Activated CD4-positive, alpha-beta memory T cell treated with anti-CD3 and anti-CD28 coated beads for 36 hours (primary cell): ENCODE measurements around the gene SGSM2. TPM values are rescaled to one million over a fixed set of nuclear protein-coding genes. Genes with fewer than 3 reads are reported as not detected.

Experiments
- CTCF ChIA-PET: fragments of 350-600 bp; sonication (Branson Sonifier 250); formaldehyde crosslinking; loops from one replicate; lab custom pipeline; 2021; ENCODE audit warnings: antibody characterized with exemption, inconsistent platforms; lab: Charles Lee
- POLR2A ChIA-PET: fragments of 350-600 bp; sonication (Branson Sonifier 250); formaldehyde crosslinking; loops from one replicate; lab custom pipeline; 2021; ENCODE audit warnings: antibody characterized with exemption; lab: Charles Lee
- DNase-seq: peaks from one replicate; pipeline ENCODE4 v3.0.0-alpha.2; 2020
- H3K27ac Mint-ChIP-seq: one replicate; pipeline ENCODE4 v1.8.0; 2021; ENCODE audit warnings: mixed read lengths
- H3K27me3 Mint-ChIP-seq: one replicate; pipeline ENCODE4 v1.8.0; 2021; ENCODE audit warnings: mixed read lengths
- H3K36me3 Mint-ChIP-seq: one replicate; pipeline ENCODE4 v1.8.0; 2021; ENCODE audit warnings: mixed read lengths
- H3K4me1 Mint-ChIP-seq: one replicate; pipeline ENCODE4 v1.8.0; 2021; ENCODE audit warnings: low read depth, mixed read lengths
- H3K4me3 Mint-ChIP-seq: one replicate; pipeline ENCODE4 v1.8.0; 2021; ENCODE audit warnings: mild to moderate bottlenecking, mixed read lengths
- H3K9me3 Mint-ChIP-seq: one replicate; pipeline ENCODE4 v1.8.0; 2021; ENCODE audit warnings: mixed read lengths
- intact Hi-C: fragments of 100-400 bp; cut with micrococcal nuclease; formaldehyde crosslinking; loops from one replicate; pipeline ENCODE4 v1.15.1; 2023
- total RNA-seq, 2 experiments: library from RNA; stranded (reverse); gene quantifications; one replicate each; pipeline ENCODE4 v1.2.3, GENCODE V29; 2021

SGSM2 gene
- total RNA-seq, 2 experiments from 2014 or later: 32.7 to 33.4 TPM

DNA sequence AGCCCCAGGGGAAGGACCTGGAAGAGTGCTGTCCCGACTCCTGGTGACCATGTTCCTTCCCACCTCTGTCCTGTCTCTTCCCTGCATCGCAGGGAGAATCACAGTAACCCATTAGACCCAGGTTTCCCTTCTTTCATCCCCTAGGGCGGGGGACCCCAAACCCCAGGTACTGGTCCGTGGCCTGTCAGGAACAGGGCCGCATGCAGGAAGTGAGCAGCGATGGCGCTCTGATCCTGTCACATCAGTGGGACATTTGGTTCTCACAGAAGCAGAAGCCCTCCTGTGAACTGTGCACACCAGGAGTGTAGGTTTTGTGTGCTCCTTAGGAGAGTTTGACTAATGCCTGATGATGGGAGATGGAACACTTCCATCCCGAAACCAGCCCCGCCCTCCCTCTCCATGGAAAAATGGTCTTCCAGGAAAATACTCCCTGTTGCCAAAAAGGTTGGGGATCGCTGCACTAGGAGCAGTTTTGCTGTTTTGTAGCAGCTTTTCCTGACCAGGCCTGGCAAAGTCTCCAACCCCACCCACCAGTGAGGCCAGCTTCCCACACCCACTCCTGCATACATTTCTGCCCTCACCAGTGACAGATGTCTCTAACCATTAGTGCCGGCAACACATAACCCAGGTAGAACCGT lies 53.0 kb downstream of the SGSM2 start:
- H3K4me1 Mint-ChIP-seq: peaks cover 38% of the 10 kb centered on the region
- intact Hi-C loops: loop anchor here (5.0 kb wide), 1 partner anchor 53 kb away; the partner anchor contains the start of genes SGSM2 and TSR1

DNA sequence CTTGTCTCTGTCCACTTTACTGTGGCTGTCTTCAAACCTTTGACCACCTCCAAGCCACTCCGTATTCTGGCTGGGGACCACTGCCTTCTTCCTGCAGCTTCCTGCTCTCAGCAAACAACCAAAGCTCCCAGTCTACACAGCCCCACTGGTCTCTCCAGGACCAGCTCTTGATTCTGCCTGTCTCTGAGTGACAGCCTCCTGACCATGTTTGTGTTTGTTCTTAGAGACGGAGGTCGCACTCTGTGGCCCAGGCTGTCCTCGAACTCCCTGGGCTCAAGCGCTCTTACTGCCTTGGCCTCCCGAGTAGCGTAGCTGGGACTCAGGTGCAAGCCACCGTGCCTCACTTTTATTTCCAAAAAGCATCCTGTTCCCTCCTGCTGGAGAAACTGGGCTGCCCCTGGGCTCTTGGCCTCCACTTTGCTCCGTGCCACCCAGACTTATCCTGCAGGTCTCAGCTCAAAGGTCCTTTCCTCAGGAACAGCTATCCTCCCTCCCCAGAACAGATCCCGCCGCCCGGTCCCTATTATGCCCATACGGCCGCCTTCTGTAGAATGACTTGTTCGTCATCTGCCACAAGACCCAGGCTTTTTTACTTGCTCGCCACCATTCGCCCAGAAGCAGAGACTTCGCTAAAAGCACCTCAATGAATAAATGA lies 54.4 kb downstream of the SGSM2 start:
- Mint-ChIP-seq H3K4me3 (peak overlapping the region; percentile 88), H3K4me1 (peaks cover 47% of the 10 kb centered on the region), H3K9me3 (no peaks in the 10 kb centered on the region), H3K27me3 (no peaks in the 10 kb centered on the region), H3K36me3 (peaks cover 2% of the 10 kb centered on the region), H3K27ac (peak overlapping the region; percentile 93)
- intact Hi-C loops: loop anchor here (1.0 to 5.0 kb wide), 2 partner anchors 10 to 54 kb away; partner anchors contain the start of genes MNT, SGSM2 and TSR1
- DNase-seq: no peak
- POLR2A ChIA-PET: interaction anchor here (0.7 to 3.2 kb wide), 6 partner anchors 9 to 319 kb away, joined by 3 to 37 read pairs (median 4); partner anchors contain the start of genes METTL16 and MNT
- CTCF ChIA-PET: interaction anchor here (0.6 to 5.0 kb wide), 6 partner anchors 9 to 336 kb away, joined by 3 to 100 read pairs (median 11); partner anchors contain the start of gene TSR1

More for the DNA sequence above, 53.0 kb downstream of the SGSM2 start:
- no peak for DNase-seq
- CTCF ChIA-PET: interaction anchor here (4.3 to 5.0 kb wide), 2 partner anchors 8 to 26 kb away, joined by 52 to 100 read pairs; no protein-coding TSS in a partner anchor
- POLR2A ChIA-PET: no interaction called here
- Mint-ChIP-seq H3K36me3 (peaks cover 2% of the 10 kb centered on the region), H3K27me3 (no peaks in the 10 kb centered on the region), H3K4me3 (no peak overlapping the region), H3K27ac (peak overlapping the region; percentile 77), H3K9me3 (no peaks in the 10 kb centered on the region)

- ChIA-PET POLR2A (interaction anchor here (0.6 to 3.2 kb wide), 8 partner anchors 9 to 318 kb away, joined by 3 to 37 read pairs (median 4); partner anchors contain the start of genes METTL16, MNT, SGSM2 and TSR1), CTCF (interaction anchor here (0.6 to 5.0 kb wide), 9 partner anchors 10 to 499 kb away, joined by 3 to 100 read pairs (median 4); partner anchors contain the start of gene TSR1)
- Mint-ChIP-seq H3K27me3 (no peaks in the 10 kb centered on the region), H3K36me3 (peaks cover 2% of the 10 kb centered on the region), H3K27ac (peak overlapping the region; percentile 93), H3K4me1 (peaks cover 54% of the 10 kb centered on the region), H3K9me3 (no peaks in the 10 kb centered on the region), H3K4me3 (peak overlapping the region; percentile 88)
- DNase-seq: peak; percentile 98
- intact Hi-C loops: loop anchor here (1.0 to 5.0 kb wide), 2 partner anchors 9 to 55 kb away; partner anchors contain the start of genes MNT, SGSM2 and TSR1
Measured at GRCh38 chr17:2392252-2393173, 55.2 kb downstream of the SGSM2 start.

- H3K27me3 Mint-ChIP-seq: no peaks in the 10 kb centered on the region
- peak overlapping the region; percentile 95 for H3K27ac Mint-ChIP-seq
- intact Hi-C loops: loop anchor here (5.0 kb wide), 1 partner anchor 56 kb away; the partner anchor contains the start of genes SGSM2 and TSR1
- H3K9me3 Mint-ChIP-seq: no peaks in the 10 kb centered on the region
- ChIA-PET CTCF (interaction anchor here (1.0 to 5.0 kb wide), 5 partner anchors 9 to 485 kb away, joined by 3 to 100 read pairs (median 16); partner anchors contain the start of gene TSR1), POLR2A (interaction anchor here (0.6 to 3.2 kb wide), 8 partner anchors 9 to 317 kb away, joined by 3 to 37 read pairs (median 5); partner anchors contain the start of genes MNT, PAFAH1B1, SGSM2 and TSR1)
- H3K4me3 Mint-ChIP-seq: peak overlapping the region; percentile 82
- H3K4me1 Mint-ChIP-seq: peaks cover 62% of the 10 kb centered on the region
- peak; percentile 93 for DNase-seq
- H3K36me3 Mint-ChIP-seq: peaks cover under 1% of the 10 kb centered on the region
Measured at GRCh38 chr17:2393174-2393953, 56.1 kb downstream of the SGSM2 start.

GRCh38 chr17:2393954-2394749 lies 56.9 kb downstream of the SGSM2 start:
- intact Hi-C loops: loop anchor here (5.0 kb wide), 1 partner anchor 57 kb away; the partner anchor contains the start of genes SGSM2 and TSR1
- H3K4me3 Mint-ChIP-seq: peak overlapping the region; percentile 80

GRCh38 chr17:2394775-2395201 lies 57.5 kb downstream of the SGSM2 start:
- ChIA-PET CTCF (interaction anchor here (5.0 kb wide), 1 partner anchor 12 kb away, joined by 100 read pairs; no protein-coding TSS in a partner anchor), POLR2A (no interaction called here)
- intact Hi-C loops: loop anchor here (5.0 kb wide), 3 partner anchors 57 to 318 kb away; partner anchors contain the start of genes CLUH, SGSM2 and TSR1
- Mint-ChIP-seq H3K36me3 (no peaks in the 10 kb centered on the region), H3K27ac (peak overlapping the region; percentile 49), H3K27me3 (no peaks in the 10 kb centered on the region), H3K4me3 (peak overlapping the region; percentile 23), H3K4me1 (peaks cover 61% of the 10 kb centered on the region), H3K9me3 (no peaks in the 10 kb centered on the region)
- no peak for DNase-seq

More at GRCh38 chr17:2393954-2394749, 56.9 kb downstream of the SGSM2 start:
- Mint-ChIP-seq H3K27me3 (no peaks in the 10 kb centered on the region), H3K4me1 (peaks cover 64% of the 10 kb centered on the region), H3K27ac (peak overlapping the region; percentile 84), H3K36me3 (no peaks in the 10 kb centered on the region), H3K9me3 (no peaks in the 10 kb centered on the region)
- peak; percentile 28 for DNase-seq
- POLR2A ChIA-PET: interaction anchor here (0.6 to 3.2 kb wide), 5 partner anchors 8 to 301 kb away, joined by 3 to 37 read pairs (median 9); partner anchors contain the start of genes MNT, PAFAH1B1, SGSM2 and TSR1
- CTCF ChIA-PET: interaction anchor here (2.1 to 5.0 kb wide), 3 partner anchors 12 to 58 kb away, joined by 6 to 100 read pairs (median 52); partner anchors contain the start of gene TSR1

GRCh38 chr17:2395258-2396181 lies 58.2 kb downstream of the SGSM2 start:
- Mint-ChIP-seq H3K4me1 (peaks cover 54% of the 10 kb centered on the region), H3K36me3 (no peaks in the 10 kb centered on the region), H3K27ac (peak overlapping the region; percentile 47), H3K9me3 (no peaks in the 10 kb centered on the region), H3K4me3 (peak overlapping the region; percentile 55), H3K27me3 (no peaks in the 10 kb centered on the region)
- intact Hi-C loops: loop anchor here (5.0 kb wide), 2 partner anchors 133 to 317 kb away; partner anchors contain the start of gene CLUH
- ChIA-PET POLR2A (no interaction called here), CTCF (interaction anchor here (5.0 kb wide), 1 partner anchor 13 kb away, joined by 100 read pairs; no protein-coding TSS in a partner anchor)
- DNase-seq: no peak

GRCh38 chr17:2396192-2396567 lies 58.9 kb downstream of the SGSM2 start:
- intact Hi-C loops: loop anchor here (5.0 kb wide), 2 partner anchors 134 to 316 kb away; partner anchors contain the start of gene CLUH
- POLR2A ChIA-PET: no interaction called here
- Mint-ChIP-seq H3K36me3 (no peaks in the 10 kb centered on the region), H3K27me3 (no peaks in the 10 kb centered on the region), H3K9me3 (no peaks in the 10 kb centered on the region), H3K4me1 (peaks cover 47% of the 10 kb centered on the region), H3K4me3 (peak overlapping the region; percentile 55), H3K27ac (peak overlapping the region; percentile 47)
- DNase-seq: no peak
- CTCF ChIA-PET: no interaction called here
